AG09309 (cell line): Measurements from ENCODE around the gene ALKBH6.
A peak's percentile ranks its signal among the peaks of the same experiment; 100 is the strongest.

Experiments used
- DNase-seq: peaks from one replicate; pipeline ENCODE4 v3.0.0-alpha.2; 2010; ENCODE audit warnings: low read depth
- H3K4me3 ChIP-seq: 2 replicates; pipeline ENCODE4 v1.5.1; 2011; ENCODE audit warnings: mild to moderate bottlenecking, low read depth, low read length, moderate library complexity; ENCODE audit not compliant: control insufficient read depth
- TF ChIP-seq, protein P1 (sequence below): IDR thresholded peaks from 2 replicates; pipeline ENCODE4 v1.5.1; 2011; ENCODE audit warnings: mild to moderate bottlenecking, low read depth, low read length, inconsistent platforms; ENCODE audit not compliant: insufficient read depth, control insufficient read depth; ENCODE audit errors: missing control alignments

Gene ALKBH6

DNA sequence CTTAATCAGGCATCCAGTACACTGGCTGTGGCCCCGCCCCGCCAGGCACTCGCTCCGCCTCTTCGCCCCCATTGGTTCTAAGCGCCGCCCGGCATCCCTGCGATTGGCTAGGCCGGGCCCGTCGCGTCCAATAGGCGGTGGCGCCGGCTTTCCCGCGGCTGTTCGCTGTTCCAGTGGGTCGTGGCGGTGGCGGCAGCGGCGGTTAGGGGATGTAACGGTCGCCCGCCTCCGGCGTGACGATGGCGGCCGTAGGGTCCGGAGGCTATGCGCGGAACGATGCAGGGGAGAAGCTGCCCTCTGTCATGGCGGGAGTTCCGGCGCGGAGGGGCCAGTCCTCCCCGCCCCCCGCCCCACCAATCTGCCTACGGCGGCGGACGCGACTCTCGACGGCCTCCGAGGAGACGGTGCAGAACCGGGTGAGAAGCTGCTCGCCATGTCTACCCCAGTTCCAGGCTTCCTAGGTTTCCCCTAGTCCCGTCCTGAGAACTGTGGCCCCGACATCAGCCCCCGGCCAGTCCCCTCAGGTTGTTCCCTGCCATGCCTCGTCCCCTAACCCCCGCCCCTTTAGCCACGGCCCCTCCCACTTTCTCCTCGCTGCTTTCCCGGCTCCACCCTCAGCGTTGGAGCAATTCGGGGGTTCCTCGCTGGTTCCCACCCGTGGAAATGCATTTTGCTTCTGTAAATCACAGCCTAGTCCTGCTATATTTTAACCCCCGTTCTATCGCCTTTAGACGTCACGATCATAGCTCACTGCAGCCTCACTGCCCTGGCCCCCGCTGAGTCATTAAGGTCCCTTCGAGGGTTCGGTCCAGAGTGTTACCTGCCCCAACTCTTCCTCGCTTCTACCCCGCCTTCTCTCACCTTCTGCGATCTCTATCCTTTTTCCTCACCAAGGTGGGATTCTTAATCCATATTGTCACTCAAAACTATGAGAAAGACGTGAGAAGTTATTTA, 41.0 kb upstream of the ALKBH6 start, which contains the start of gene WDR62:
WDR62 (plus strand) TSS at position 165 of the 954 bp plus-strand sequence; CDS start at position 240, 75 bp downstream.
- H3K4me3 ChIP-seq: peak within 1 kb of the TSS; percentile 83
- no peak for DNase-seq
- TF ChIP-seq, protein P1, sequence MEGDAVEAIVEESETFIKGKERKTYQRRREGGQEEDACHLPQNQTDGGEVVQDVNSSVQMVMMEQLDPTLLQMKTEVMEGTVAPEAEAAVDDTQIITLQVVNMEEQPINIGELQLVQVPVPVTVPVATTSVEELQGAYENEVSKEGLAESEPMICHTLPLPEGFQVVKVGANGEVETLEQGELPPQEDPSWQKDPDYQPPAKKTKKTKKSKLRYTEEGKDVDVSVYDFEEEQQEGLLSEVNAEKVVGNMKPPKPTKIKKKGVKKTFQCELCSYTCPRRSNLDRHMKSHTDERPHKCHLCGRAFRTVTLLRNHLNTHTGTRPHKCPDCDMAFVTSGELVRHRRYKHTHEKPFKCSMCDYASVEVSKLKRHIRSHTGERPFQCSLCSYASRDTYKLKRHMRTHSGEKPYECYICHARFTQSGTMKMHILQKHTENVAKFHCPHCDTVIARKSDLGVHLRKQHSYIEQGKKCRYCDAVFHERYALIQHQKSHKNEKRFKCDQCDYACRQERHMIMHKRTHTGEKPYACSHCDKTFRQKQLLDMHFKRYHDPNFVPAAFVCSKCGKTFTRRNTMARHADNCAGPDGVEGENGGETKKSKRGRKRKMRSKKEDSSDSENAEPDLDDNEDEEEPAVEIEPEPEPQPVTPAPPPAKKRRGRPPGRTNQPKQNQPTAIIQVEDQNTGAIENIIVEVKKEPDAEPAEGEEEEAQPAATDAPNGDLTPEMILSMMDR: no peak

- H3K4me3 ChIP-seq: peak within 1 kb of the TSS; percentile 83
- peak; percentile 95 for DNase-seq
- TF ChIP-seq, protein P1: peak; percentile 57
Observed at GRCh38 chr19:36054119-36054732, 40.2 kb upstream of the ALKBH6 start, which contains the start of gene THAP8. Gene THAP8 (minus strand): TSS chr19:36054285. CDS start chr19:36054217, 68 bp downstream.

DNA sequence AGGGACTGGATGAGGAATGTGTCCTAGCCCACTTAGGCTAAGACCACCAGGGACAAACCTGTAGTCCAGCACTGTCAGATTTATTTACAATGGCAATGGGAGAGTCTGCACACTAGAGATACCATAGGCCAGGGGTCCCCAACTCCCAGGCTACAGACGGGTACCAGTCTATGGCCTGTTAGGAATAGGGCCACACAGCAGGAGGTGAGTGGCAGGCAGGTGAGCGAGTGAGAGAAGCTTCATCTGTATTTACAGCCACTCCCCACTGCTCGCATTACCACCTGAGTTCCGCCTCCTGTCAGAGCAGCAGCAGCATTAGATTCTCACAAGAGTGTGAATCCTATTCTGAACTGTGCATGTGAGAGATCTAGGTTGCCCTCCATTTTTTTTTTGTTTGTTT, 37.6 kb upstream of the ALKBH6 start:
- no peak overlapping the region for H3K4me3 ChIP-seq

GRCh38 chr19:36051236-36051635, 37.2 kb upstream of the ALKBH6 start:
- TF ChIP-seq, protein P1: peak; percentile 31
- DNase-seq: no peak
- no peak overlapping the region for H3K4me3 ChIP-seq

More for the DNA sequence above, 37.6 kb upstream of the ALKBH6 start:
- DNase-seq: no peak
- TF ChIP-seq, protein P1: no peak

- no peak overlapping the region for H3K4me3 ChIP-seq
- TF ChIP-seq, protein P1: no peak
- no peak for DNase-seq
Observed at GRCh38 chr19:36049080-36049698, 35.2 kb upstream of the ALKBH6 start.

DNA sequence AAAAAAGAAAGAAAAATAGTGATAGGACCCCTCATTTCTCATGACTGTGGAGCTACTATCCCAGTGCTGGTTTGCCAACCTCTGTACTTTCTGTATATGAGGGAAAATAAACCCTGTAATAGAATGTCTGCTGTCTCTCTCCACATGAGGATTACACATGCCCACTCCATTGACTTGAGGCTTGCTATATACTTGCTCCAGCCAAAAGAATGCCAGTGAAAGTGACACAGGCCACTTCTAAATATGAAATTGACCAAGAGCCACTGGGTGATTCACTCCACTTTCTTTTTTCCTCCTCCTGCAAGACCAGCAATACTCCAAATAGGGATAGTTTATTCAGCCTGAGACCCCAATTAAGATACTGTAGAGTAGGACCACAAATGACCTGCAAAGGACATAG, 33.8 kb upstream of the ALKBH6 start:
- TF ChIP-seq, protein P1: no peak
- no peak overlapping the region for H3K4me3 ChIP-seq
- DNase-seq: no peak
